Measurements from ENCODE around the gene IGSF10. TPM values are rescaled to one million over a fixed set of nuclear protein-coding genes. Genes with fewer than 3 reads are reported as not detected.

Gene IGSF10
- total RNA-seq, 1 experiment from 2014 or later: 0.02 TPM

DNA sequence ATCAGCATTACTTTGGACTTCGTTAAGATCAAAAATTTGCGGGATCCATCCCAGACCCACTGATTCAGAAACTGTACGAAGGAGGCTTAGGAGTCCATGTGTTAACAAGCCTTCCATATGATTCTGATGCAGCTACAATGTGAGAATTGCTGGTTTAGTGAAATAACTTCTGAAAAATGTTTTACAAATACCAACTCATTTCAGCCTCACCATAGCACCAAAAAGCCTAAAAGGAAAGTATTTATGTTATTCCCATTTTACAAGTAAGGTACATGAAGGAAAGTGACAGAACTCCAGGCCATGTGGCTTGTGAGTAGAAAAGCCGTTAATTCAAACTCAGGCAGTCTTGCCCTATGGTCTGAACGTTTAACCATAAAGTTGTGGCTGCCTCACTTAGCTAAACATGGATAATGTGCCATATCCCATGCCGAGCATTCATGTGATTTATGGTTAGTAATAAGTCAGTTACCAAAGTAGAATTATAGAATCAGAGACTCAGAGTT lies 1.5 kb upstream of the IGSF10 start:
- DNase-seq (ENCODE audit: low read depth): no peak

DNA sequence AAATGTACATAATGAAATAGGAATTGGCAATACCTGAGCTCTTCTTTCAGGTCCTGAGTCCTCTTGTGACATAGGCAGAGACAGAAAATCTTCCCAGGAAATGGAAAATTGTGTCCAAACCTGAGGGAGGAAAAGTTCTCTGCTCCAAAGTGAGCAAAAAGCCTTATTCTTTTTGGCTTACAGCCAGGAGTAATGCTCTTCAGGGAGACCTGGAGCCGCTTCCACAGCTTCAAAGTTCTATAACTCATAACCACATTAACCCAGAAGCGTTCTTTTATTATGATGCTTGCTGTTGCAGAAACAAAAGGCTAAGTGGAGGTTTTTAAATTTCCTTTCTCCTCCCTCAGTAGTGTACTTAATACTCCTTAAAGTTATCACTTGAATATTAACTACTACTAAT lies 633 bp downstream of the IGSF10 start:
- no peak for DNase-seq (ENCODE audit: low read depth)

DNA sequence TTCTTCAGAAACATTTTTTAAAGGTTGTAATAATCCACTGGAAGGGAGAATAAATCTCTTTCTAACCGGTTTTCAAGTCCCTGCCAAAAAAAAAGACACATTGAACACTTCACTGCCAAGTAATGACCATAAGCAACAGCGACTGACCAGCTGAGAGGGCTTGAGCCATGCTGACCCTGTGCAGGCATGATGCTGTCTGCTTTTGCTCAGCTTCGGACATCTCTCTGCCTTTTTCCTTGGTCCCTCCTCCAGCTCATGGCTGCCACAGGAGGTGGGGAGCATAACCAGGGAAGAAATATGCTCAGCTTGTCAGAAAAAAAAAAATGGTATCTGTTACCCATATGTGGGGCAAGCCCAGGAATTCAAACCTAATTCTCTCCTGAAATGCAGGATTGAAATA lies 1.5 kb downstream of the IGSF10 start:
- no peak for DNase-seq (ENCODE audit: low read depth)

DNA sequence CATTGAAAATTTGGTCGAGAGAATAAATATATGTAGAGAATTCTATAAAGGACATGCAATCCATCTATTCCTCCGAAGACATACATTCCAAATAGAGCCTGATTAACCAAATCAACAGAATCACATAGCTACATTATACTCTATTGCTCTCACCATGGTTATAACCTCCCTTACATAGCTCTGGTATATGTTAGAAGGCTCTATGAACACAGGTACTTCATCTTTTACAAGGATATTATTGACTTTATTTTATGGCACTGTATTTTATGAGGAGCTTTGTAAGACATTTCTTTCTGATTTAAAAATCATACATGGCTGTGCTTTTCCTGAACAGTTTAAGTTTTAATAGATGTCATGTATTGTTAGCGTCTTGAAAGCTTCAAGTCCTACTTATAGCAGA lies 4.8 kb downstream of the IGSF10 start:
- DNase-seq (ENCODE audit: low read depth): no peak

DNA sequence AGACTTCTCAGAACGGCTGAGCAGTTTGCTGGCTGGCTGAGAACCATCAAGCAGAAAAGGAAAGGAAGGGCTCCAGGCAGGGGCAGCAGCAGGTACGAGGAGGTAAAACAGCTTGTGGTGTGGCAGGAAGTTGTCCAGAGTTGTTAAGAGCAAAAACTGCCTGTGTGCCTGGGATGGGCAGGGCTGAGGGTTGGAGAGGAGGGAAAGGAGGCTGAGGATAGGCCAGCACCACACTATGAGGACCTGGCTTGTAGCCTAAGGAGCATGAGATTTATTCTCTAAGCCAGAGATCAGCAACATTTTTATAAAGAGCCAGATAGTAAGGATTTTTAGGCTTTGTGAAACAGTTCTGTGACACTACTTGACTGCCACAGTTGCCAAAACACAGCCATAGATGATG lies 8.0 kb downstream of the IGSF10 start:
- no peak for DNase-seq (ENCODE audit: low read depth)

DNA sequence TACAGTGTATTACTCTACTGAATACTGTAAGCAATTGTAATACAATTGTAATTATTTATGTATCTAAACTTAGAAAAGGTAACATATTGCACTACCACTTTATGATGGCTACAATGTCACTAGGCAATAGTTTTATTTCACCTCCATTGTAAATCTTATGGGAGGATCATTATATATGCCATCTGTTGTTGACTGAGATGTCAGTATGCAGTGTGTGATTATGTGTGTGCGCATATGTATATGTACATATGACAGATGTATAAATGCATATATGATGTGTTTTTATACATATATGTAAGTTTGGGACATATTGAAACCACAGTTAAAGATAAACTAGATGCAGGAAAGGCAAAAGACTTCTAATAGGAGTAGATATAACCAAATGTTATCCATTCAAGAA lies 8.5 kb downstream of the IGSF10 start:
- no peak for DNase-seq (ENCODE audit: low read depth)

DNA sequence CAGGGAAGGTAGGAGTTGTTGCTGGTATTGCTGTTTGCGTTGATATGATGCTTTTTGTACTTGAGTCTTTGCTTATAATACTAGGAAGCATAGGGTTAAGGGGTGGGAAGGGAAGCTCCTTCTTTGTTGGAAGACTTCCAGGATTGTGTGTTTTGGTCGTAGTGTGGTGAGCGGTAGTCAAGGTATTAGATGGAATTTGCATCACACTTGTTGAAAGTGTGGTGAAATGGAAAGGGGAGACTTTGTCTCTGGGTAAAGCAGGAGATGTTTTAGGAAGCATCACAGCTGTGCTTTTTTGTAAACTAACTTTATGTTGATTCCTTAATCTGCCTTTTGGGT lies 14.9 kb downstream of the IGSF10 start:
- DNase-seq (ENCODE audit: low read depth): no peak

DNA sequence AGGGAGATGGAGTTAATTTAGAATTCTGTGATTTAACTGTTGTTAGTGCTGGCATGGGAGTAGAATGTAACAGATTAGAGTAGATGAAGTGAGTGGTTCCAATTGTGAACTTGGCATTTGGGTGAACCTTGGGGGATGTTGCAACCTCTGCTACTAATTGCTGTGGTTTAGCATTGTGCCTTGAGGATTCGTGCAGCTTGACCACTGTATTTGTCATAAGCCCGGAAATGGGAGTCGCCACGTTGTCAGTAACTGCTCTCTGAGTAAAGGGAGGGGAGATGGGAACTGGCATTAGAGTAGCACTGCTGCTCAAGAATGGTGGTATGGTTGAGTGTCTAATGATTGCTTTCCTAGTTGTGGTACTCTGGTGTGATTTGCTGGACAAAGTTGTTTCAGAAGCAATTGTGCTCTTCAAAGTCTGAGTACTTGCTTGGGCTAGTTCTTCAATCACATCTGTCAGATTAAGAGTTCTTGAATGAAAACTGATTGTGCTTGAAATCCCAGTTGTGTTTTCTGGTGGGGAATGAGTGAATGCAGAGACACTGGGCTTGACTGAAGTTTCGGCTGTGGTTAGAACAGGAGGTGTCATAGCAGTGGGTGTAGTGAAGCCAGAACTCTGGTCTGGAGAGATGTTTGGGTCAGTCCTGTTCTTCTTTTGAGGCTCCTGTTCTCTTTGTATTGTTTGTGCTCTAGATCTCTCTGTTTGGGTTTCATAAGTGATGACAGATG lies 15.4 kb downstream of the IGSF10 start:
- DNase-seq (ENCODE audit: low read depth): peak; percentile 91

DNA sequence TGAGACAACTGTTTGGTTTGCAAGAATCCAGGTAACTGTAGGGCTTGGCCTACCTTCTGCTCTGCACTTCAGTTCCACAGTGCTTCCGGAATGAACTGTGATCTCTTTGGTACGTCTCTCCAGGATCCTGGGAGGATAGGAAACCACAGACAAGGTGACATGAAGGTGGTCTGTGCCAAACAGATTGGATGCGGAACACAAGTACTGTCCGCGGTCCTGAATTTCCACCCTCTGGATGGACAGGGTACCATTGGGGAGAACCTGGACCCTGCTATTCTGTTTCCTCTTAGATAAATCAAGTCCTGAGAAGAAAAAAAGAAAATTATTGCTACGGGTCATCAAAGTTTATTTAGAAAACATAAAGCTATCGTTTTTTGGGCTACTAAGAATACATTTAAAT lies 17.3 kb downstream of the IGSF10 start:
- DNase-seq (ENCODE audit: low read depth): no peak

DNA sequence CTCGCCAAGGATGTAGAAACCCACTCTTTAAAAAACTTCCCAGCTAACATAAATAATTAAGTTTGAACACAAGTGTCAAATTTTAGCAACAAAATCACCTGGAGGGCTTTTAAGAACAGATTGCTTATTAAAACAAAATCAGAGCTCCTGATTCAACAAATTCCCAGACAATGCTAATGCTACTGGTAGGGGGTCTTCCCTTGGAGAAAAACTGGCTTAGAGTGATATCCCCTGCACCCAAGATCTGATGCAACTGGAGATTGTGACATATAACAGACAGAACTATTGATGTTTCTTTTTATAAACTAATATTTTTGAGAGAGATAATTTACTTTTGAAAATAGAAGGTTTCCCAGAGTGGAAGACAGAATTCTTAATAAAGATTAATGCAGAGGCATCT lies 19.9 kb downstream of the IGSF10 start:
- DNase-seq (ENCODE audit: low read depth): no peak

DNA sequence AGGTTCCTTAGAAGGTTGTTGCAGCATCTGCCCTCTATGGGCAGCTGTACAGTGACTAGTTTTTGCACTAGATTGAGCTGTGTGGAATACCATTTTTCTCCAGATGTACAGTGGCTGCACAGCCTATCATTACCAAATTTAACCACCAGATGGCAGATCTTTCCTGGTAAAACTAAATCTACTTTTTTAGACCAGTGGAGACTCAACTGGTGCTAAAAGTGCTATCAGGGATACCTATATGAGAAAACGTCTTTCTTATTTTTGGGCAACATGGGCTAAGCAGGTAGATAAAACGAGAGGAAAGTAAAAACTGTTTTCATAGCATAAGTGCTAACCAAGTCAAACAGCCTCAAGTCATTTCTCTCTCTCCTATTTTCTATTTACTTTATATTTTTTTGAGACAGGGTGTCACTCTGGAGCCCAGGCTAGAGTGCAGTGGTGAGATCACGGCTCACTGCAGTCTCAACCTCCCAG lies 21.2 kb downstream of the IGSF10 start:
- peak; percentile 81 for DNase-seq (ENCODE audit: low read depth)

DNA sequence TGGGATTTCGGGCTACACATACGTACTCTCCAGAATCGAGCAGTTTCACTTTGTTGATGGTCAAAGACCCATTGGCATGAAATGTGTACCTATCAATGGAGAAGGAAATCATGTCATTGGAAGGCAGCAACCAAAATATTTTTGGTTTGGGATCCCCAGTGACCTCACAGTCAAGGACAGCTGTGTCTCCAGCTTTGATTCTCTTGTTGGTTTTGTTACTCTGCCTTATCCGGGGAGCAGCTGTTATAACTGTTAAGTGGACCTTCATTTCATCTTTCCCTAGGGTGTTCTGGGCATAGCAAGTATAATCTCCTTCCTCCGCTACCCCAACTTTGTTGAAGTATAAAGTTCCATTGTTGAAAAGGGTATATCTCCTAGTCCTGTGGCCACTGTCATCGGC lies 23.0 kb downstream of the IGSF10 start:
- DNase-seq (ENCODE audit: low read depth): no peak

DNA sequence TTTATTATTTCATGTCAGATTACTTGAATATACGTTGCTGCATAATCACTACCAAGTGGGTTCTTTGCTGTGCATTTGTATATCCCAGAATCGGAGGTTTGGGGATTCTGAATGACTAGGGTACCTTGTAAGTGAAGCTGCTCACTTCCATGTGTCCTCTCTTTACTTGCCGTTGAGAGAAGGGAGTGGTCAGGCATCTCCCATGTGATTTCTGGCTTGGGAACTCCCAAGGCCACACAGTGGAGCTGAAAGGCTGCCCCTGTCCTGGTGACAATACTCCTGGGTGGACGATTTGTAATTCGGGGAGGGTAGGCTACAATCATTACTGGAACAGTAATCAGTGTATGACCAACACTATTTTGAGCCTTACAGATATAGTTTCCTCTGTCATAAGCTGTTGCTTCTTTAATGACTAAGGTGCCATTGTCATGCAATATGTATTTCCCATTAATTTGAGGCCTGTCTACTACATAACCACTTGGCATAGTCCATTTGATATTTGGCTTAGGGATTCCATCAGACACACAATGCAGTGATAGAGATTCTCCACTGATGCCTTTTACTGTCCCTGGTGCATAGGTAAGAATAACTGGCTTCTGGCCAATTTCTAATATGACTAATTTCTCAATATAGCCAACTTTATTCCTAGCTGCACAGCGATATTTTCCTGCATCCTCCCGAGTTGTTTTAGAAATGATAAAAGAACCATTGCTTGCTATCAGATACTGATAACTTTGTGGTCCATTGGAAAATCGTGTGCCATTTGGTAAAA lies 24.0 kb downstream of the IGSF10 start:
- no peak for DNase-seq (ENCODE audit: low read depth)

DNA sequence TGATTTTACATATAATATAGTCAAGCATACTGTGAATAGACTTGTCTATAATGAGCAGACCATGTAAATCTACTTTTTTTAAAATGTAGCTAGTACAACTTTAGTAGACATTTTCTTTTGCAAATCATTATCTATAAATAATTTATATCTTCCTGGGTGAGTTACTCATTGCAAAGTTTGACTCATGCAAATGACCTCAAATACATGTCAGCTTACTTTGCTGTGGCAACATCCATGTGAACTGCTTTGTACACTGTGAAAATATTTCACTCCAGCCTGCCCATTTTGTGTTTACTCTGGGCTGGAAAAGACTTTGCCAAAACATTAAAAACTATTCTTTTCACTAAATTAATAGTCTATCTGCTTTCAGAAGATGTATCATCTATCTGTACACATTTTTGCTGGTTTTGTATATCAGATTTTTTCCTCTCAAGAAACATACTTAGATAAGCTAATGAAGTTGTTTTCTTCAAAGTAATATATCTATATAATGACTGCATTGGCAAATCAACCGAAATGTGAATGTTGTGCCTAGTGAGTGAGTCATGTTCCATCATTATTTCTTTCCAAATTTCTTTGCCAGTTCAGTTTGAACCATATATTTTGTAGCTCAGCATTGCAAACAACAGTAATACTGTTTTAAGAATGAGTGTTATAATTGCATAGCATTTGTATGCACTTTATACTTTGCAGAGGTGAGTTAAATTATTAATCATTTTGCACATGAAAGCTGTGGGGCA lies 26.5 kb downstream of the IGSF10 start:
- peak; percentile 81 for DNase-seq (ENCODE audit: low read depth)

DNA sequence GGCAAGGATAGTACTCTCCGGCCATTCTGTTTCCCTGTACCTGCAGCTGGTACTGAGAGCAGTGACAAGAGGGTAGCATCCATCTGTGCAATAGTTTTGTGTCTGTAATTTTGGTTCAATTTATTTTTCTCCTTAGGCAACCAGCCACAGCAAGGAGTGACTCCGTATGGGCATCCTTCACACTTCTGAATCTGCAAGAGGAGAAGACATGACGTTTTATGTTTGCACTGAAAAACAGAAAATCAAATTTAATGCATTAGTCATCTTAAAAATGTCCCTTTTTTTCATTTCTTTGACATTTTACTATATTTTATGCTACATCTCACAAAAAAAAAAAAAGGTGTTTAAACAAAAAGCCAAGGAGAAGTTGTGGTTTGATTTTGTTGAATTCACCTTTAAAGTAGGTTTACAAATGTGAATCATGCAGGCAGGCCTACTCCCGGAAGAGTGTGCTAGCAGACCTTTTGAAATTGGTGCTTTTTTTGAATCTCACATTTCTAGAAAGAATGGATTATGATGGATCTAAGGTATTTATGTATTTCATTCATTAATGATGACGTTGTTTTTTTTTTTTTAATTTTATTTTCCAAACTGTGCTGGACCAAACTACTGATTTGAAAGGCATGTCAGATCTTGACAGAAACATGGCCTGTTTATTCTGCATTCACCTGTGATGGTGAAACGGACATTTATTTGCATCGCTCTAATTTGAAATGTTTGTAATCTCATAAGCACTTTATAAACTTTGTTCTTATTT lies 28.1 kb downstream of the IGSF10 start:
- no peak for DNase-seq (ENCODE audit: low read depth)

DNA sequence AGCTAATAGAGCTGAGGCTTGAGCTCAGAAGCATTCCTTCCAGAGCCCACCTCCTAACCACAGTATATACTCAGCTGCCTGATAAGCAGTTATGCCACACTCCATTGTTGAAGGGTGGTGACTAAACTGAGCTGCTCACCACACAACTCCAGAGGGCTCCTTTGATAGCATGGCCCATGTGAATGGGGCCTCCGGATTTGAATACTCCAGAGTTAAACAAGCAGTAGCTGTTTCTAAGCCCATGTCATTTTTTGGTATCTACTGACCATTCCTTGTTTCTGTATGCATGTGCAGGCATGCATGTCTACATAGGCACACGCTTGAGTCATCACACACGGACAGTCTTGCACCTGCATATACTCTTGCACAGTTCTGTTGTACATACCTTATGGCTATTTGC lies 28.9 kb downstream of the IGSF10 start:
- peak; percentile 93 for DNase-seq (ENCODE audit: low read depth)

DNA sequence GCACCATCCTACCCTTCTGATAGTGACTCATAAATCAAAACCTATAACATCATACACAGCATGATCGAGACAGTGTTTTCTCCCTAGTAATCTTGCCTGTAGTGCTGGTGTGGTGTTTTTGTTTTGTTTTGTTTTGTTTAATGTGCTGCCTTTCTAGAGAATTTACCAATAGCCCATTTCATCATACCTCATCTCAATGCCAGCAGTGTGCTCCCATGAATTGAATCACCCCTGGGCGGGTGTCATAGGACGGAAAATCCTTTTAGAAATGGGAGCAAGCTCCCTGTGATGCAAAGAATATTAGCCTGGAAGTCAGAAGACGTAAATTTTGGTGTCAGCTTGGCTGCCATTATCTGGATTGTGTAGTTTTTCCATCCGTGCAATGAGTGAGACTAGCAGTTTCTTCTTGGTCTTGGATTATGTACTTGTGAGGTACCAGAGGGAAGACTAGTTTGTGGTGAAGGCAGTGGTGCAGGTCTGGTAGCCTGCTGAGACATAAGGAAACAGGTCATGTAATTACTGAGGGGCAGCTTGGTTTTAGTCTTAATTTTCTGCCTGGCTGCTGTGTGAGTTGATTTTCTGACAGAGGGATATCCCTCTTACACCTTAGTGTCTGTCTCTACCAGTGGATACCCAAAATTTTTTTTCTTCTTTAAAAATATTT lies 29.9 kb downstream of the IGSF10 start:
- no peak for DNase-seq (ENCODE audit: low read depth)

DNA sequence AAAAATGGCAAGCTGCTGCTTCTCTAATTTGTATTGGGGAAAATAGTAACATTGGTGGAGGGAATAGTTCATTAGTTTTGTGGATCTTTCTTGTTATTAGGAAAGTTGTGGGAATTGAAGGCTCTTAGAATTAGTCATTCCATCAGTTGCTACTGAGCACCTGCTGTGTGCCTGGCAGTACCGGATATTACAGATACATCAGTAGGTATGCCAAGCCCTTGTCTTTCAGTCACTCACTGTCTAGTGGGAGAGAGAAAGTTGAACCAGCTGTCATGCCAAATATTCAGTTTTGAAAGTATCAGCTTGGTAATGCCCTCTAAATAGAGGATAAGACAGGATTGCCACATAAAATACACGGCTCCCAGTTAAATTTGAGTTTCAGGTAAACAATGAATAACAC lies 32.5 kb downstream of the IGSF10 start:
- DNase-seq (ENCODE audit: low read depth): peak; percentile 59

DNA sequence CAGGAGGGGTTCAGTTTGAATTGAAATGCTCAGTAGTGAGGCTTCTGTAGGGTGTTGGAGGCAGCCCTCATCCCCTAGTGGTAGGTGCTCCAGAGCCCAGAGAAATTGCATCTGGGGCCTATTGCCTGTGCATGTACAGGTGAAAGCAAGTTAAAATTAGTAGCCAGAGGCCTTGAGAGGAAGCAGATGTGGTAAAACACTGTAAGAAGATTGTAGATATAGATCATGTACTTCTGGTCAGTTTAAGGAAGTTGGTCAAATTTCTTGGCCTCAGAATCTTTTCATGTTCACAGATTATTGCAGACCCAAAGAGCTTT lies 34.6 kb downstream of the IGSF10 start:
- no peak for DNase-seq (ENCODE audit: low read depth)

DNA sequence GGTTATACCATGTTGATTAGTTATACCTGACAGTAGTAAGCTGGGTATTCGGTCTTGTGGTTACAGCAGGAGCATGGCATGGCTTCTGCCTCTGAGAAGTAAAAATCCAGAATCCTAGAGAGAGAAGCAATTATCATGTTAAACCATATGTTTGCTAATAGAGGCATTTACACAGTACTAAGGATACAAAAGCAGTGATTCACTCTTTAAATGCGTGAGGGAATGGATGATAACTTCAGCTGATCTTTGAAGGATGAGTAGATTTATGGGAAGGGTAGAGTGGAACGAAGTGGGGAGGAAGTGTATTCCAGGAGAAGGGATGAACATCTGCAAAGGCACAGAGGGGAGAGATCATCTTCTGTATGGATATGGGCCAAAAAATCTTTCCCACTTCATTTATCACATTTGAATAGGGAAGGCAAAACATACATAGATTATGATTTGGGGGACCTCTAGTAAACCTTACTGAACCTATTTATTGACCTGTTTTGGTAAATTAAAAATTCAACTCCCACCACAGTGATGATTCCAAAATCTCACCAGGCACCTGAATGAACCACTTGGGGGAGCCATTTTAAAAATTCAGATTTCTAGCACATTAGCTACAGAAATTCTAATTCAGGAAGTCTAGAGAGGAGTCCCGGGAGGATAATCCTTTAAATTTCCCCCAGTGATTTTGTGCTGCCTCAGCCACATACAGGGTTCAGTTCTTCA lies 35.1 kb downstream of the IGSF10 start:
- no peak for DNase-seq (ENCODE audit: low read depth)

Data from HT1080 (cell line).